IMR-90 (cell line): ENCODE measurements around the gene COL7A1. TPM values are rescaled to one million over a fixed set of nuclear protein-coding genes. Genes with fewer than 3 reads are reported as not detected.
A peak's percentile ranks its signal among the peaks of the same experiment; 100 is the strongest.

Source experiments
- ATAC-seq: fragments of 200-7000 bp; cut with Tn5 transposase; 2 replicates; pipeline ENCODE4 v1.9.1; 2020; ENCODE audit warnings: low read depth, mild to moderate bottlenecking, moderate library complexity
- BruUV-seq: library from RNA; stranded (reverse); fragments of 400-500 nt; replicated peaks from 2 replicates; lab custom pipeline; 2021; lab: Mats Ljungman, UMichigan
- CTCF ChIA-PET: fragments of 300-600 bp; formaldehyde crosslinking; extraction: SDS; loops from one replicate; lab custom pipeline; 2021; ENCODE audit warnings: antibody characterized with exemption; lab: Yijun Ruan, JAX
- POLR2A ChIA-PET: fragments of 300-600 bp; sonication (Branson Sonifier 250); formaldehyde crosslinking; loops from one replicate; lab custom pipeline; 2022; ENCODE audit warnings: antibody characterized with exemption; ENCODE audit not compliant: unreplicated experiment; lab: Charles Lee
- DNase-seq: peaks from one replicate; pipeline ENCODE4 v3.0.0; 2013
- H2AFZ ChIP-seq: replicated peaks from 2 replicates; pipeline ENCODE3; 2013; ENCODE audit warnings: low read length, mild to moderate bottlenecking; ENCODE audit not compliant: poor library complexity
- H2AK5ac ChIP-seq: 2 replicates; pipeline ENCODE4 v1.6.1; 2013; ENCODE audit warnings: low read depth, low read length, inconsistent platforms
- H2AK9ac ChIP-seq: replicated peaks from 2 replicates; pipeline ENCODE3; 2013; ENCODE audit warnings: mild to moderate bottlenecking, low read depth, low read length, moderate library complexity; ENCODE audit not compliant: poor library complexity
- H2BK120ac ChIP-seq: 2 replicates; pipeline ENCODE4 v1.6.1; 2013; ENCODE audit warnings: low read depth, low read length, inconsistent platforms
- H2BK15ac ChIP-seq: 3 replicates; pipeline ENCODE4 v1.6.1; 2013; ENCODE audit warnings: low read depth, low read length, inconsistent platforms
- H2BK20ac ChIP-seq: 2 replicates; pipeline ENCODE4 v1.6.1; 2013; ENCODE audit warnings: low read depth, mild to moderate bottlenecking, inconsistent platforms, low read length, moderate library complexity
- H2BK5ac ChIP-seq: 2 replicates; pipeline ENCODE4 v1.6.1; 2013; ENCODE audit warnings: mild to moderate bottlenecking, low read depth, low read length, inconsistent platforms; ENCODE audit not compliant: poor library complexity, severe bottlenecking
- H3K14ac ChIP-seq: replicated peaks from 2 replicates; pipeline ENCODE4 v1.6.1; 2013; ENCODE audit warnings: low read depth, low read length, inconsistent platforms
- H3K18ac ChIP-seq: 2 replicates; pipeline ENCODE4 v1.6.1; 2013; ENCODE audit warnings: low read depth, low read length, control low read depth
- H3K23ac ChIP-seq: 2 replicates; pipeline ENCODE4 v1.6.1; 2013; ENCODE audit warnings: low read depth, low read length, inconsistent platforms
- H3K27ac ChIP-seq: 2 replicates; pipeline ENCODE4 v1.5.1; 2013; ENCODE audit warnings: mild to moderate bottlenecking, control low read depth, low read length; ENCODE audit not compliant: insufficient read depth
- H3K27me3 ChIP-seq: 2 replicates; pipeline ENCODE4 v1.6.1; 2013; ENCODE audit warnings: low read length; ENCODE audit not compliant: control insufficient read depth, insufficient read depth
- H3K36me3 ChIP-seq: 2 replicates; pipeline ENCODE4 v1.6.1; 2013; ENCODE audit warnings: low read length, mixed read lengths; ENCODE audit not compliant: control insufficient read depth, insufficient read depth
- H3K4ac ChIP-seq: 2 replicates; pipeline ENCODE4 v1.6.1; 2013; ENCODE audit warnings: low read depth, low read length, inconsistent platforms
- H3K4me1 ChIP-seq: 2 replicates; pipeline ENCODE4 v1.6.1; 2013; ENCODE audit warnings: low read length, mixed read lengths; ENCODE audit not compliant: control insufficient read depth, insufficient read depth
- H3K4me2 ChIP-seq: 2 replicates; pipeline ENCODE4 v1.6.1; 2013; ENCODE audit warnings: low read depth, mild to moderate bottlenecking, control low read depth, low read length, moderate library complexity
- H3K4me3 ChIP-seq: 2 replicates; pipeline ENCODE4 v1.5.1; 2013; ENCODE audit warnings: low read depth, mild to moderate bottlenecking, control low read depth, low read length, moderate library complexity; ENCODE audit not compliant: insufficient read depth
- H3K56ac ChIP-seq: 2 replicates; pipeline ENCODE4 v1.6.1; 2013; ENCODE audit warnings: low read length, inconsistent platforms; ENCODE audit not compliant: insufficient read depth; ENCODE audit errors: extremely low read depth
- H3K79me1 ChIP-seq, 2 experiments: 2 replicates each; pipeline ENCODE4 v1.6.1; 2013; ENCODE audit warnings: low read length in 2 of 2, inconsistent platforms in 1 of 2, low read depth in 1 of 2
- H3K9ac ChIP-seq: 2 replicates; pipeline ENCODE4 v1.6.1; 2013; ENCODE audit warnings: low read depth, low read length, control low read depth
- H3K9me1 ChIP-seq: 2 replicates; pipeline ENCODE4 v1.6.1; 2013; ENCODE audit warnings: low read length, inconsistent platforms; ENCODE audit not compliant: insufficient read depth
- H3K9me3 ChIP-seq: 2 replicates; pipeline ENCODE4 v1.6.1; 2013; ENCODE audit warnings: low read length; ENCODE audit not compliant: control insufficient read depth, insufficient read depth
- H4K20me1 ChIP-seq: 2 replicates; pipeline ENCODE4 v1.6.1; 2013; ENCODE audit warnings: low read length, inconsistent platforms; ENCODE audit not compliant: insufficient read depth
- H4K5ac ChIP-seq: 2 replicates; pipeline ENCODE4 v1.6.1; 2013; ENCODE audit warnings: mild to moderate bottlenecking, low read depth, low read length, control low read depth
- H4K8ac ChIP-seq, 2 experiments: 2 replicates each; pipeline ENCODE4 v1.6.1; 2013; ENCODE audit warnings: low read depth in 2 of 2, low read length in 2 of 2, control low read depth in 1 of 2, inconsistent platforms in 1 of 2
- H4K91ac ChIP-seq: 2 replicates; pipeline ENCODE4 v1.6.1; 2013; ENCODE audit warnings: low read depth, low read length, inconsistent platforms; ENCODE audit not compliant: insufficient read depth
- CEBPB ChIP-seq: IDR thresholded peaks from 2 replicates; pipeline ENCODE4 v1.6.1; 2012; ENCODE audit warnings: low read depth, low read length, improper control_type of control experiment
- CHD1 ChIP-seq: IDR thresholded peaks from 2 replicates; pipeline ENCODE4 v1.6.1; 2012; ENCODE audit warnings: low read depth, low read length, improper control_type of control experiment
- ELK1 ChIP-seq: fragments of 150-350 bp; IDR thresholded peaks from 2 replicates; pipeline ENCODE4 v1.6.1; 2016; ENCODE audit warnings: low read depth, mild to moderate bottlenecking, low read length, moderate library complexity, borderline replicate concordance
- FOS ChIP-seq: fragments of 150-350 bp; IDR thresholded peaks from 2 replicates; pipeline ENCODE4 v1.6.1; 2016; ENCODE audit warnings: low read depth, low read length
- MAFK ChIP-seq: IDR thresholded peaks from 2 replicates; pipeline ENCODE4 v1.6.1; 2012; ENCODE audit warnings: low read depth, low read length, improper control_type of control experiment
- MAZ ChIP-seq: IDR thresholded peaks from 2 replicates; pipeline ENCODE4 v1.6.1; 2012; ENCODE audit warnings: low read depth, mild to moderate bottlenecking, low read length, improper control_type of control experiment, moderate library complexity, borderline replicate concordance
- MXI1 ChIP-seq: IDR thresholded peaks from 2 replicates; pipeline ENCODE4 v1.6.1; 2012; ENCODE audit warnings: low read depth, mild to moderate bottlenecking, low read length, moderate library complexity, borderline replicate concordance
- POLR2A ChIP-seq: IDR thresholded peaks from 2 replicates; pipeline ENCODE4 v1.6.1; 2012; ENCODE audit warnings: mild to moderate bottlenecking, low read depth, low read length
- RCOR1 ChIP-seq: IDR thresholded peaks from 2 replicates; pipeline ENCODE4 v1.6.1; 2012; ENCODE audit warnings: mild to moderate bottlenecking, low read length, improper control_type of control experiment; ENCODE audit not compliant: insufficient replicate concordance
- RFX5 ChIP-seq: IDR thresholded peaks from 2 replicates; pipeline ENCODE4 v1.8.0; 2012; ENCODE audit warnings: low read depth, mild to moderate bottlenecking, low read length, moderate library complexity
- SMC3 ChIP-seq: fragments of 150-350 bp; IDR thresholded peaks from 2 replicates; pipeline ENCODE4 v1.6.1; 2016; ENCODE audit warnings: low read depth, mild to moderate bottlenecking, antibody characterized with exemption, low read length, moderate library complexity
- WGBS, 2 experiments: methylation state at CpG; one replicate each; pipeline versions ENCODE4 v1.1.5 to v1.1.7; 2013; ENCODE audit warnings: missing lambda C conversion rate in 2 of 2; ENCODE audit not compliant: insufficient read length in 1 of 2; ENCODE audit errors: extremely low coverage in 2 of 2; 5-methylcytosine and 5-hydroxymethylcytosine counted together
- dilution Hi-C: fragments of 300-500 bp; cut with HindIII; formaldehyde crosslinking; loops from one replicate; pipeline ENCODE4 v1.14.3; 2018; ENCODE audit warnings: low sequenced_read_pairs; ENCODE audit not compliant: unreplicated experiment
- in situ Hi-C: fragments of 300-500 bp; cut with MboI; formaldehyde crosslinking; loops from 3 replicates; pipeline ENCODE4 v1.14.3; 2019; ENCODE audit warnings: low sequenced_read_pairs, inconsistent platforms, mixed read lengths
- intact Hi-C: fragments of 100-400 bp; cut with micrococcal nuclease; formaldehyde crosslinking; loops from 2 replicates; pipeline ENCODE4 v1.10.0; 2022
- polyA plus RNA-seq, 3 experiments: library from polyadenylated mRNA; depleted of rRNA; stranded (reverse); fragments of >200 nt; gene quantifications; 2 replicates each; pipeline ENCODE4 v1.2.3, GENCODE V29; 2012; ENCODE audit warnings: low replicate concordance in 1 of 3
- total RNA-seq: library from RNA; depleted of rRNA; stranded (reverse); fragments of >200 nt; gene quantifications from 2 replicates; pipeline ENCODE4 v1.2.3, GENCODE V29; 2012
- TF ChIP-seq, protein P1 (sequence below): fragments of 150-350 bp; IDR thresholded peaks from 2 replicates; pipeline ENCODE4 v1.6.1; 2017; ENCODE audit warnings: mild to moderate bottlenecking, antibody characterized with exemption, low read length, low read depth
- TF ChIP-seq, protein P2 (sequence below): conservative IDR thresholded peaks from 2 replicates; pipeline ENCODE4 v1.5.1; 2012; ENCODE audit warnings: mild to moderate bottlenecking, low read depth, low read length, improper control_type of control experiment

COL7A1 gene
- total and polyA plus RNA-seq, 2 of the 4 experiments (the other 2 are of a cell fraction), result 4.1 to 20.3 TPM

DNA sequence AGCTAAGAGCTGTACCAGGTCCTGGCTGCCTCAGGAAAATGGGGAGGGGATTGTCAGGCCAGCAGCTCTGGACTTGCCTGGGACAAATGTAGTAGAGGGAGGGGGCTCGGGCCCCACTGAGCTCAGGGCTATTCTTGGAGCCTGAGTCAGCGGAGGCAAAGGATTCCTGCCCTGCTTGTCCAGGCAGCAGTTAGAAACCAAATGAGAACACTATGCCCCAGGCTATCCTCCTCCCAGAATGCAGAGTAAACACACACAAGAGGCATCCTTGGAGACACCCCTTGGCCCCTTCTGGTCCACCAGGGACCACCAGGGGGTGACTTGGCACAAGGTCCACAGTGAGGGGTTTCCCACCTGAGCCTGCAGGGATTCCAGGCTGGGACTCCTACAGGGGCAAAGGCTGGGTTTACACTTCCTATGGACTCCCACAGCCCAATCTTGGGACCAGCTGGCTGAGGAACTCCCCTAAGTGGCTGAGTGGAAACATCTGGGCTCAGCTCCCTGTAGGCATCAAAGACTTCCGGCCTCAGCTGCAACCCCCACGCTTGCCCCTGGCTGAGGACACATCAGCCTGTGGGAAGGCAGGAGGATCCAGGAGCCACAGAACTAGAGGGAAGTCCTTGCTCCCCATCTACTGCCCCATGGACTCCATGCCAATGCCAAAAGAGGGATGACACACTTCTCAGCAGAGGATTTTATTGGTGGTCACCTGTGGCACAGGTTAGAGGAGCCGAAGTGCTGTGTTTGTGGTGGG lies 3.4 kb upstream of the COL7A1 start:
- Histone ChIP-seq H3K4ac (peak overlapping the region; percentile 99), H3K27me3 (no peaks in the 10 kb centered on the region), H3K56ac (peak overlapping the region; percentile 88), H3K14ac (peak overlapping the region; percentile 77), H2BK20ac (peak overlapping the region; percentile 99), H2AFZ (peak overlapping the region; percentile 79), H3K4me3 (no peak overlapping the region), H3K36me3 (peaks cover 50% of the 10 kb centered on the region), H2BK15ac (peak overlapping the region; percentile 97; the same call in 2 of the 3 replicates), H3K18ac (peak overlapping the region; percentile 85), H3K79me1 (peaks cover 17 to 76% of the 10 kb centered on the region in 2 experiments; a peak in 3 of 4 replicates), H3K9me3 (no peaks in the 10 kb centered on the region), H4K8ac (peak overlapping the region; percentile 85 to 90), H3K4me2 (peak overlapping the region; percentile 62), H3K9me1 (peaks cover 43% of the 10 kb centered on the region), H4K20me1 (peaks cover 19% of the 10 kb centered on the region), H2AK5ac (peak overlapping the region; percentile 100), H3K4me1 (peaks cover 54% of the 10 kb centered on the region), H4K5ac (peak overlapping the region; percentile 72), H2AK9ac (peak overlapping the region; percentile 99), H2BK5ac (peak overlapping the region; percentile 97), H3K9ac (peak overlapping the region; percentile 51), H4K91ac (peak overlapping the region; percentile 98), H3K23ac (peak overlapping the region; percentile 93), H3K27ac (peak overlapping the region; percentile 94), H2BK120ac (peak overlapping the region; percentile 85)
- BruUV-seq, result no TSS peak
- ChIA-PET POLR2A (interaction anchor here (0.6 to 0.9 kb wide), 2 partner anchors 13 to 41 kb away, joined by 3 to 5 read pairs; no protein-coding TSS in a partner anchor), CTCF (interaction anchor here (0.7 to 1.0 kb wide), 4 partner anchors 11 to 65 kb away, joined by 3 to 4 read pairs (median 3); partner anchors contain the start of genes SLC26A6 and UQCRC1)
- DNase-seq (peak; percentile 94), ATAC-seq (peak; percentile 70)
- in situ Hi-C loops (no loop called here), dilution Hi-C loops (no loop called here), intact Hi-C loops (loop anchor here (1.0 kb wide), 1 partner anchor 37 kb away; the partner anchor contains the start of gene SLC26A6)
- 0% methylated on average over 1 of the region's 5 CpGs; no CpG with 5 or more reads in 1 of the 2 experiments for WGBS, 2 experiments
- TF ChIP-seq, protein P1, sequence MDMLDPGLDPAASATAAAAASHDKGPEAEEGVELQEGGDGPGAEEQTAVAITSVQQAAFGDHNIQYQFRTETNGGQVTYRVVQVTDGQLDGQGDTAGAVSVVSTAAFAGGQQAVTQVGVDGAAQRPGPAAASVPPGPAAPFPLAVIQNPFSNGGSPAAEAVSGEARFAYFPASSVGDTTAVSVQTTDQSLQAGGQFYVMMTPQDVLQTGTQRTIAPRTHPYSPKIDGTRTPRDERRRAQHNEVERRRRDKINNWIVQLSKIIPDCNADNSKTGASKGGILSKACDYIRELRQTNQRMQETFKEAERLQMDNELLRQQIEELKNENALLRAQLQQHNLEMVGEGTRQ, result no peak
- TF ChIP-seq RFX5 (no peak), FOS (peak; percentile 65), POLR2A (no peak), ELK1 (no peak), MXI1 (peak; percentile 10; the same call in 1 of the 2 replicates), CEBPB (no peak; the same call in 1 of the 2 replicates), MAZ (peak; percentile 74; the same call in 1 of the 2 replicates), RCOR1 (peak; percentile 49), CHD1 (no peak), SMC3 (no peak), MAFK (no peak)
- TF ChIP-seq, protein P2, sequence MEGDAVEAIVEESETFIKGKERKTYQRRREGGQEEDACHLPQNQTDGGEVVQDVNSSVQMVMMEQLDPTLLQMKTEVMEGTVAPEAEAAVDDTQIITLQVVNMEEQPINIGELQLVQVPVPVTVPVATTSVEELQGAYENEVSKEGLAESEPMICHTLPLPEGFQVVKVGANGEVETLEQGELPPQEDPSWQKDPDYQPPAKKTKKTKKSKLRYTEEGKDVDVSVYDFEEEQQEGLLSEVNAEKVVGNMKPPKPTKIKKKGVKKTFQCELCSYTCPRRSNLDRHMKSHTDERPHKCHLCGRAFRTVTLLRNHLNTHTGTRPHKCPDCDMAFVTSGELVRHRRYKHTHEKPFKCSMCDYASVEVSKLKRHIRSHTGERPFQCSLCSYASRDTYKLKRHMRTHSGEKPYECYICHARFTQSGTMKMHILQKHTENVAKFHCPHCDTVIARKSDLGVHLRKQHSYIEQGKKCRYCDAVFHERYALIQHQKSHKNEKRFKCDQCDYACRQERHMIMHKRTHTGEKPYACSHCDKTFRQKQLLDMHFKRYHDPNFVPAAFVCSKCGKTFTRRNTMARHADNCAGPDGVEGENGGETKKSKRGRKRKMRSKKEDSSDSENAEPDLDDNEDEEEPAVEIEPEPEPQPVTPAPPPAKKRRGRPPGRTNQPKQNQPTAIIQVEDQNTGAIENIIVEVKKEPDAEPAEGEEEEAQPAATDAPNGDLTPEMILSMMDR, result no peak; the same call in 1 of the 2 replicates
